GM19351 (cell line): ENCODE measurements around the gene LINC01488.

Experiments used
- ATAC-seq: cut with Tn5 transposase; IDR thresholded peaks from one replicate; pipeline ENCODE4 v1.9.1; 2021; ENCODE audit warnings: mild to moderate bottlenecking, moderate library complexity; ENCODE audit not compliant: unreplicated experiment

The LINC01488 gene

GRCh38 chr11:69462106-69462951, 19.1 kb upstream of the LINC01488 start:
- no peak for ATAC-seq

- ATAC-seq = no peak
Measured at GRCh38 chr11:69463181-69463994, 18.1 kb upstream of the LINC01488 start.

GRCh38 chr11:69463995-69464960, 17.2 kb upstream of the LINC01488 start:
- ATAC-seq = no peak

GRCh38 chr11:69465236-69466000, 16.0 kb upstream of the LINC01488 start:
- ATAC-seq = no peak

- ATAC-seq = no peak
Measured at GRCh38 chr11:69466039-69466438, 15.4 kb upstream of the LINC01488 start.

GRCh38 chr11:69467196-69467595, 14.3 kb upstream of the LINC01488 start:
- ATAC-seq = no peak

GRCh38 chr11:69467646-69468045, 13.8 kb upstream of the LINC01488 start:
- ATAC-seq = no peak

- ATAC-seq = no peak
Measured at GRCh38 chr11:69468221-69468620, 13.2 kb upstream of the LINC01488 start.

- no peak for ATAC-seq
Measured at GRCh38 chr11:69468911-69469885, 12.3 kb upstream of the LINC01488 start.

GRCh38 chr11:69470301-69470700, 11.2 kb upstream of the LINC01488 start:
- ATAC-seq = no peak

GRCh38 chr11:69470793-69471728, 10.4 kb upstream of the LINC01488 start:
- ATAC-seq = no peak

GRCh38 chr11:69471729-69472540, 9.5 kb upstream of the LINC01488 start:
- no peak for ATAC-seq

GRCh38 chr11:69472541-69473275, 8.8 kb upstream of the LINC01488 start:
- ATAC-seq = no peak

GRCh38 chr11:69473276-69473845, 8.1 kb upstream of the LINC01488 start:
- no peak for ATAC-seq

- no peak for ATAC-seq
Measured at GRCh38 chr11:69474736-69475135, 6.7 kb upstream of the LINC01488 start.
